Lower leg skin (tissue), 4 donors: ENCODE measurements around the gene NPAS1. TPM values are rescaled to one million over a fixed set of nuclear protein-coding genes. Genes with fewer than 3 reads are reported as not detected.

Experiments used
- DNase-seq, 2 donors: peaks; one replicate each; pipeline ENCODE4 v3.0.0-alpha.2; 2019; ENCODE audit warnings: low spot score in 2 of 2
- H3K4me3 ChIP-seq: fragments of 200-600 bp; sonication (generic); 2 replicates; pipeline ENCODE4 v1.5.1; 2017; ENCODE audit warnings: mild to moderate bottlenecking, low read depth; ENCODE audit not compliant: poor library complexity, severe bottlenecking
- POLR2A ChIP-seq, 2 donors: fragments of 450-650 bp; IDR thresholded peaks; one replicate each; pipeline ENCODE4 v1.6.1; 2016 to 2017; ENCODE audit warnings: antibody characterized with exemption in 2 of 2, mild to moderate bottlenecking in 1 of 2, moderate library complexity in 1 of 2
- WGBS, 2 donors: methylation state at CpG; one replicate each; pipeline ENCODE4 v1.1.5; 2018; 5-methylcytosine and 5-hydroxymethylcytosine counted together
- intact Hi-C: fragments of 100-400 bp; cut with DNase I; formaldehyde crosslinking; loops from one replicate; pipeline ENCODE4 v1.15.0; 2023; ENCODE audit warnings: low total_unique reads
- total RNA-seq, 4 donors: library from RNA; depleted of rRNA; stranded (reverse); fragments of >200 nt; gene quantifications; one replicate each; pipeline ENCODE4 v1.1.0, GENCODE V29; 2016
- TF ChIP-seq, protein P1 (sequence below), 3 donors: fragments of 450-650 bp; IDR thresholded peaks; one replicate each; pipeline ENCODE4 v1.5.1; 2016; ENCODE audit warnings: antibody characterized with exemption in 3 of 3, mild to moderate bottlenecking in 3 of 3, moderate library complexity in 2 of 3

Gene NPAS1, protein sequence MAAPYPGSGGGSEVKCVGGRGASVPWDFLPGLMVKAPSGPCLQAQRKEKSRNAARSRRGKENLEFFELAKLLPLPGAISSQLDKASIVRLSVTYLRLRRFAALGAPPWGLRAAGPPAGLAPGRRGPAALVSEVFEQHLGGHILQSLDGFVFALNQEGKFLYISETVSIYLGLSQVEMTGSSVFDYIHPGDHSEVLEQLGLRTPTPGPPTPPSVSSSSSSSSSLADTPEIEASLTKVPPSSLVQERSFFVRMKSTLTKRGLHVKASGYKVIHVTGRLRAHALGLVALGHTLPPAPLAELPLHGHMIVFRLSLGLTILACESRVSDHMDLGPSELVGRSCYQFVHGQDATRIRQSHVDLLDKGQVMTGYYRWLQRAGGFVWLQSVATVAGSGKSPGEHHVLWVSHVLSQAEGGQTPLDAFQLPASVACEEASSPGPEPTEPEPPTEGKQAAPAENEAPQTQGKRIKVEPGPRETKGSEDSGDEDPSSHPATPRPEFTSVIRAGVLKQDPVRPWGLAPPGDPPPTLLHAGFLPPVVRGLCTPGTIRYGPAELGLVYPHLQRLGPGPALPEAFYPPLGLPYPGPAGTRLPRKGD
- 10 to 100 TPM in 3 of 4 donors, 1 to 10 TPM in 1; 5.7 to 24.3 (median 12.6) TPM for total RNA-seq

DNA sequence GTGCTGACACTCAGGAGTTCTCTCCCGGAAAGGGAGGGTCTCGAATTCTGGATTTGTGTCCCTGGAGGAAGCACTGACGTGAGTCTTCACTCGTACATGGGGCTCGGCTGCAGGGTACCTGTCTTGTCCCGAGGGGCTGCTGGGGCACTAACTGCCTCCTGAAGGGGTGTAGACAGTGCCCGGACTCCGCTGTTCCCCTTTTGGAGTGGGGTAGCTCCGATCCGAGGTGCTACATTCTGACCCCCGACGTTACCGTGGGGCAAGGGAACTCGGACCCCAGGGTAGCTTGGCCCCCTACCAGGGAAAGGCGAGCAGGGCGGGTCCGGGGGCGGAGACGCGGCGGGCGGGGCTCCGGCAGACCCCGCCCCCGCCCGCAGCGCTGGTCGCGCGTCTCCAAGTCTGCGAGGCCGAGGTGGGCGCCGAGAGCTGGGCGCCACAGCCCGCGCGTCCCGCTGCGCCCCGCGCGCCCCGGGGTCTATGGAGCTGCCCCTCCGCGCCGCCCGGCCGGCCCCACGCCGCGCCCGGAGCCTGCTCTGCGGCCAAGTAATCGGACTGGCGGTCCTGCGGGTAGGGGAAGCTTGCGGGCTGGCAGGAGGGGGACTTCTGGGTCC, at the start of gene NPAS1:
TSS of gene NPAS1 (plus strand) at position 407 of the 611 bp plus-strand sequence. CDS start 1,211 bp downstream, outside the sequence.
- WGBS, 2 donors: 0 to 8% methylated on average over 15 to 31 of the region's 58 CpGs
- no peak for TF ChIP-seq POLR2A (IDR thresholded peaks at IDR 0.05)
- no peak for DNase-seq
- intact Hi-C loops: loop anchor here (10.0 kb wide), 1 partner anchor 105 kb away; no protein-coding TSS in a partner anchor
- H3K4me3 ChIP-seq: no peak within 1 kb of the TSS

DNA sequence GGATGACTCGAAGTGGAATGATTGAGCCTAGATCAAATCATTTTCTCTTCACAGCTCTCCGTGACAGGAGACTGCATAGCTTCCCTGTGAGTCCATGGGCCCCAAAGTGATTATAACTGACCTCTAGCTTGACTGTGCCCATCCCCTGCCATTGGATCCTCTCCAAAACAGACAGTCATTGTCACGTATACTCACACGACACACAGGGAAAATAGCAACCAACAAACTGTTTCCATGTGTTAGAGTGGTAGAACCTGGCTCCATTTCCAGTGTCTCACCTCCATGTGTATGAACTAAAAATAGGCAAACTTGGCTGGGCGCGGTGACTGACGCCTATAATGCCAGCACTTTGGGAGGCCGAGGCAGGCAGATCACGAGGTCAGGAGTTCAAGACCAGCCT, 48.8 kb upstream of the NPAS1 start:
- H3K4me3 ChIP-seq: no peak overlapping the region
- no peak for TF ChIP-seq POLR2A (IDR thresholded peaks at IDR 0.05)
- TF ChIP-seq, protein P1, sequence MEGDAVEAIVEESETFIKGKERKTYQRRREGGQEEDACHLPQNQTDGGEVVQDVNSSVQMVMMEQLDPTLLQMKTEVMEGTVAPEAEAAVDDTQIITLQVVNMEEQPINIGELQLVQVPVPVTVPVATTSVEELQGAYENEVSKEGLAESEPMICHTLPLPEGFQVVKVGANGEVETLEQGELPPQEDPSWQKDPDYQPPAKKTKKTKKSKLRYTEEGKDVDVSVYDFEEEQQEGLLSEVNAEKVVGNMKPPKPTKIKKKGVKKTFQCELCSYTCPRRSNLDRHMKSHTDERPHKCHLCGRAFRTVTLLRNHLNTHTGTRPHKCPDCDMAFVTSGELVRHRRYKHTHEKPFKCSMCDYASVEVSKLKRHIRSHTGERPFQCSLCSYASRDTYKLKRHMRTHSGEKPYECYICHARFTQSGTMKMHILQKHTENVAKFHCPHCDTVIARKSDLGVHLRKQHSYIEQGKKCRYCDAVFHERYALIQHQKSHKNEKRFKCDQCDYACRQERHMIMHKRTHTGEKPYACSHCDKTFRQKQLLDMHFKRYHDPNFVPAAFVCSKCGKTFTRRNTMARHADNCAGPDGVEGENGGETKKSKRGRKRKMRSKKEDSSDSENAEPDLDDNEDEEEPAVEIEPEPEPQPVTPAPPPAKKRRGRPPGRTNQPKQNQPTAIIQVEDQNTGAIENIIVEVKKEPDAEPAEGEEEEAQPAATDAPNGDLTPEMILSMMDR (IDR thresholded peaks at IDR 0.05): no peak
- DNase-seq: no peak
- intact Hi-C loops: no loop called here
- WGBS, 2 donors: 64 to 79% methylated on average over 9 of the region's 9 CpGs

DNA sequence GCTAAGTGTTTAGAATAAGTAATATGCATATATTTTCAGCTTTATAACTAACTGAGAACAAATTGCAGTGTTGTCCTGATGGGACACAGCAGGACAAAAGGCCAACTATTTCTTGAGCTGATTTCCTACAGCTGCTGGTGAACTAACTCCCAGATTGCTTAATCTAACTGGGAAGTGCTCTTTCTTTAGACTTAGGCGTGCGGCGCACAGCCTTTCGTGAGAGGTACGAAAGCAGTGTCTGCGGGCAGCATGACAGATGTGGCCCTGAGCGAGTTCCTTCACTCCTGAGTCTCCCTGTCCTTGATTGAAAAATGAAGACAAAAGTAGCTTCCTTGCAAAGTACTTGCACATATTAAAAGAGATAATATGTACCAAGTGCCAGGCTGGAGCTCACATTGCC, 47.3 kb upstream of the NPAS1 start:
- TF ChIP-seq POLR2A (IDR thresholded peaks at IDR 0.05): no peak
- TF ChIP-seq, protein P1 (IDR thresholded peaks at IDR 0.05): no peak
- WGBS, 2 donors: 76 to 86% methylated on average over 7 of the region's 7 CpGs
- intact Hi-C loops: no loop called here
- H3K4me3 ChIP-seq: no peak overlapping the region
- DNase-seq: no peak

DNA sequence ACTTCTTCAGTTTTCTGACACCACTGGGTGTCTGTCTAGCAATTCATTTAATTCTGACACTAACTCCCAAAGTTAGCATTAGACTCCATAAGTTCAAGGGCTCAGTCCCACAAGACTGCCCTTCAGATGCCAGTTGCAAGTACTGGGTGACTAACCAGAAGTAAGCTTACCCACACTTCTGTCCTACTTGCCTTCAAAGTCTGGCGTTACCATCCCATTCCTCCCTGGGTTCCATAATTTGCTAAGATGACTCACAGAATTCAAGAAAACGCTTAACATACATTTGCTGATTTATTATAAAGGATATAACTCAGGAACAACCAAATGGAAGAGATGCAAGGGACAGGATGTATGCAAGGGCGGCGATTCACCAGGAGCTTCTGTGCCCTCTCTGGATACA, 45.5 kb upstream of the NPAS1 start:
- intact Hi-C loops: no loop called here
- no peak for TF ChIP-seq POLR2A (IDR thresholded peaks at IDR 0.05)
- TF ChIP-seq, protein P1 (IDR thresholded peaks at IDR 0.05): no peak
- no peak overlapping the region for H3K4me3 ChIP-seq
- 95 to 97% methylated on average over 4 of the region's 4 CpGs for WGBS, 2 donors
- DNase-seq: no peak

DNA sequence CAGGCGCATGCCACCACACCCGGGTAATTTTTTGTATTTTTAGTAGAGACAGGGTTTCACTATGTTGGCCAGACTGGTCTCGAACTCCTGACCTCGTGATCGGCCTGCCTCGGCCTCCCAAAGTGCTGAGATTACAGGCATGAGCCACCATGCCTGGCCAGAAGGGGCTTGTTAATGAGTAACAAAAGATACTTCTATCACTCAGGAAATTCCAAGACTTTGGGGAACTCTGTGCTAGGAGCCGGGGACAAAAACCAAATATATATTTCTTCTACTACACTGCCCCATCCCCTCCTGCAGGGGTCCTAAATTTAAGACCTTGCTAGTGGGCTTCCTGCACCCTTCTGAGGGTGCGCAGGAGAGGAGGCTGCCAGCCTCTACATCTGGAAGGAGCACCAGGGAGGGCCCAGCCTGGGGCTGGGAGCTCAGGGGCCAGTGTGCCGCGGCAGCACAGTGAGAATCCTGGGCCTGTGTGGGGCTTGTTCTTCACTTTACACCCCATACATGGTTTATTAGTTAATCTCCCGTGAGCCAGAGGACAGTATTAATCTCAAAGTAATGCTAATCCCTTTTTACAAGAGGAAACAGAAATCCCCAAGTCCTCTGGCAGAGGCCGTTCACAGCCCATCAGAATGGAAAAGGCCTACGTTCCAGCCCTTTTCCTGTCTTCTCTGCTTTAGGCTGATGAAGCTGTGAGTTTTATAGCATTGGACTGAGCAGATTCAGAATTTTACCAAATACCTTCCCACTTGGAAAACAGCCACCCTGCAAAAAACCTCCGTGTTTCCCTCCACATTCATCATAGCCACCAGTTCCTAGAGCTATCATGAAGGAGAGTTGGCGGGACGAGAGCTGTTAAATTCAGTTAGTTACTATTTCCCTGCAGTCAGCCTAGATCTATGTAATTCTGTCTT, 44.4 kb upstream of the NPAS1 start:
- H3K4me3 ChIP-seq: no peak overlapping the region
- WGBS, 2 donors: 64 to 74% methylated on average over 16 of the region's 16 CpGs
- no peak for DNase-seq
- TF ChIP-seq, protein P1 (IDR thresholded peaks at IDR 0.05): no peak
- no peak for TF ChIP-seq POLR2A (IDR thresholded peaks at IDR 0.05)
- intact Hi-C loops: no loop called here
